Coronary artery (tissue), 2 donors: Measurements from ENCODE around the gene GNPNAT1.
"Not testable (repeated sequence)": the region's sequence is repeated elsewhere in the genome, so short reads cannot be mapped to it uniquely, and the experiment has no call there.

Experiments used
- DNase-seq: peaks from one replicate; pipeline ENCODE4 v3.0.0-alpha.2; 2017; ENCODE audit warnings: low spot score
- H3K27ac ChIP-seq, 2 donors: fragments of 200-600 bp; sonication (generic); one replicate each; pipeline ENCODE4 v1.5.1; 2016 to 2019
- H3K4me3 ChIP-seq: fragments of 200-600 bp; sonication (generic); 2 replicates; pipeline ENCODE4 v1.5.1; 2016; ENCODE audit warnings: mild to moderate bottlenecking, moderate library complexity
- TF ChIP-seq, protein P1 (sequence below): fragments of 200-600 bp; sonication (generic); IDR thresholded peaks from one replicate; pipeline ENCODE4 v1.5.1; 2019; ENCODE audit warnings: antibody characterized with exemption

The GNPNAT1 gene

DNA sequence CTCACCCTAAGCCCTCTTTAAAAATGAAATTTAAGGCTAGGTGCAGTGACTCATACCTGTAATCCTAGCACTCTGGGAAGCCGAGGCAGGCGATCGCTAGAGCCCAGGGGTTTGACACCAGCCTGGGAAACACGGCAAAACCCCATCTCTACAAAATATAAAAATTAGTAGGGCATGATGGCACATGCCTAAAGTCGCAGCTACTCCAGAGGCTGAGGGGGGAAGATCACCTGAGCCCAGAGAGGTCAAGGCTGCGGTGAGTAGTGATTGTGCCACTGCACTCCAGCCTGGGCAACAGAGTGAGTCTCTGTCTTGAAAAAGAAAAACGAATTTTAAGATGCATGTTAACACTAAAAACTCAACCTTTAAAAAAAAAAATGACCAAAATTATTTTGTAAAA, 12.7 kb downstream of the GNPNAT1 start:
- TF ChIP-seq, protein P1, sequence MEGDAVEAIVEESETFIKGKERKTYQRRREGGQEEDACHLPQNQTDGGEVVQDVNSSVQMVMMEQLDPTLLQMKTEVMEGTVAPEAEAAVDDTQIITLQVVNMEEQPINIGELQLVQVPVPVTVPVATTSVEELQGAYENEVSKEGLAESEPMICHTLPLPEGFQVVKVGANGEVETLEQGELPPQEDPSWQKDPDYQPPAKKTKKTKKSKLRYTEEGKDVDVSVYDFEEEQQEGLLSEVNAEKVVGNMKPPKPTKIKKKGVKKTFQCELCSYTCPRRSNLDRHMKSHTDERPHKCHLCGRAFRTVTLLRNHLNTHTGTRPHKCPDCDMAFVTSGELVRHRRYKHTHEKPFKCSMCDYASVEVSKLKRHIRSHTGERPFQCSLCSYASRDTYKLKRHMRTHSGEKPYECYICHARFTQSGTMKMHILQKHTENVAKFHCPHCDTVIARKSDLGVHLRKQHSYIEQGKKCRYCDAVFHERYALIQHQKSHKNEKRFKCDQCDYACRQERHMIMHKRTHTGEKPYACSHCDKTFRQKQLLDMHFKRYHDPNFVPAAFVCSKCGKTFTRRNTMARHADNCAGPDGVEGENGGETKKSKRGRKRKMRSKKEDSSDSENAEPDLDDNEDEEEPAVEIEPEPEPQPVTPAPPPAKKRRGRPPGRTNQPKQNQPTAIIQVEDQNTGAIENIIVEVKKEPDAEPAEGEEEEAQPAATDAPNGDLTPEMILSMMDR: no peak
- no peak for DNase-seq
- no peak overlapping the region for H3K27ac ChIP-seq
- H3K4me3 ChIP-seq: no peak overlapping the region

DNA sequence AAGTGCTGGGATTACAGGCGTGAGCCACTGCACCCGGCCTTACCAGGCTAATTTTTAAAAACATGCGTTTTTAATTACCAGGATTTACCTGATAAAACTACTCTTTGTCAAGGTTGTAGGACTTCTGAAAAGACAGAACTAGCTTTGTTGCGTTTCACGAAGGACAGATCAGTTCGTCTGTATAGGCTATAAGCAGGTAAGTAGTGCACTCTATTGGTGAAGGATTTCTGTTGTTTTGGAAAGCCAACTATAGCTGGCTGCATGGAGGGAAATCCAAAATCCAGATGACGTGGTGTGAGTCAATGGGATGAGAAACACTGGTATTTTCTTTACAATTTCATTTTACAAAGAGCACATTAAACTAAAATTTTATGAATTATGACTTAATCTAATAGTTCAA, 14.6 kb downstream of the GNPNAT1 start:
- TF ChIP-seq, protein P1: no peak
- no peak overlapping the region for H3K4me3 ChIP-seq
- no peak for DNase-seq
- H3K27ac ChIP-seq: no peak overlapping the region

DNA sequence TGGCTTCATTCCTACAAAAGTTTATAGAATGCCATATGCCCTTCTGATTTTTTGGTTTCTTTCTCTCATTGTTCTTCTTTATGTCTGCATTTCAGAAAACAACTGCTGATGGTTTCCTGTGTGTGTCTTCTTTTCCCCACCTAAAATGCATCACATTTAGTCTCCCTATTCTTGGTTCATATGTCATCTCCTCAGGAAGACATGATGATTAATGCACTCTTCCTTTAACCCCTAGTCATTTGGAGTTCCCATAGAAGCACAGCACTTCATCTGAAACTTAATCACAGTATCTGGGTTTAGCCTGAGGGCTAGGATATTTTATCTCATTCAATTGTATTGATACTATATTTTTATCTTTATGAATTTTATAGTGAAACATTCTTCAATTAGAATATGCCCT, 21.5 kb downstream of the GNPNAT1 start:
- DNase-seq: no peak
- Histone ChIP-seq H3K4me3 (no peak overlapping the region), H3K27ac (no peak overlapping the region)
- TF ChIP-seq, protein P1: no peak

DNA sequence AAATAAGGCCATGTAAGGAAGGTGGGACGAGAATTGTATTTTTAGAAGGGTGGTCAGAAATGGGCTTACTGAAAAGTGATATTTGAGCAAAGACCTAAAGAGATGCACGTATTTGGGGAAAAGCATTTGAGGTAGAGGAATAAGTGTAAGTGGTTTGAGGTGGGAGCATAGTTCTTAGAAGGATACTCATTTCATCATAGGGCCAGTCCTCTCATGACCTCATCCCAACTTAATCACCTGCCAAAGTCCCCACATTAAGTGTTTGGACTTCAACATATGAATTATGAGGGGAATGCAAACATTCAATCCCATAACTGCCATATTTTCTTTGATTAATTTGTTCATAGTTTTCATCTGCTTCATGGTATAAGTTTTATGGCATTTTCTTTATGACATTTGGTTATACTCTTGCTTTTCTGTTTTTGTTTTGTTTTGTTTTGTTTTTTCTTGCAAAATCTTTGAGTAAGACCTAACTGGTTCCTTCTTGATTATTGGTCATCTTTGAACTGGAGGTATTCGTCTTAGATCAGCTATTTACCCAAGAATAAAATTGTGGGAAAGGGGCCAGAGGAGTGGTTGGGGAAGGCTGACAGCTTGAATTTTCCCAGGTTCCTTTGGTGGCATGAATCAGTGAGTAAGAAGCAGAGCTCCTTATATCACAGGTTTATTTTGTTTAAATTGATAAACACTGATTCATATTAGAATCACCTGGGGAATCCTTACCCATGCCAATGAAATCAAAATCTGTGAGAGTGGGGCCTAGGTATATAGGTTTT, 24.2 kb downstream of the GNPNAT1 start:
- TF ChIP-seq, protein P1: no peak
- H3K4me3 ChIP-seq: no peak overlapping the region
- H3K27ac ChIP-seq: no peak overlapping the region
- DNase-seq: no peak

DNA sequence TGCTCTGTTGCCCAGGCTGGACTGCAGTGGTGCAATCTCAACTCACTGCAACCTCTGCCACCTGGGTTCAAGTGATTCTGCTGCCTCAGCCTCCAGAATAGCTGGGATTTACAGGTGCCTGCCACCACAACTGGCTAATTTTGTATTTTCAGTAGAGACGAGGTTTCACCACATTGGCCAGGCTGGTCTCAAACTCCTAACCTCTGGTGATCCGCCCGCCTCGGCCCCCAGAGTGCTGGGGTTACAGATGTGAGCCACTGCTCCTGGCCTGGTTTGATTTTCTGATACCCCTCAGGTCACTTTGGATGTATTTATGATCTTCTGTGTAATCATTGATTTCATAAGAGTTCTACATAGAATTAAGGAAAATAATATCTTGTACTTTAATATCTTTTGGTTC, 28.5 kb downstream of the GNPNAT1 start:
- not testable (repeated sequence) for H3K27ac ChIP-seq, H3K4me3 ChIP-seq, DNase-seq

DNA sequence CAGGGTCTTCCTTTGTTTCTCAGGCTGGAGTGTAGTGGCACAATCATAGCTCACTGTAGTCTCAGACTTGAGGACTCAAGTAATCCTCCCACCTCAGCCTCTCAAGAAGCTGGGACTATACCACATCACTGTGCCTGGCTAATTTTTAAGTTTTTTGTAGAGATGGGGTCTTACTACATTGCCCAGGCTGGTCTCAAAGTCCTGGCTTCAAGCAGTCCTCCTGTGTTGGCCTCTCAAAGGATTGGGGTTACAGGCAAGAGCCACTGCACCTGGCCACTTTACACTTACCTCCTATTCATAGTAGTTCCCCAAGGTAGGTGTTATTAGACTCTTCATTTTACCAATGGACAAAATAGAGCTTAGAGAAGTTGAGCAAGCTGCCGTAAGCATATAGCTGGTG, 32.3 kb downstream of the GNPNAT1 start:
- H3K4me3 ChIP-seq: no peak overlapping the region
- no peak for DNase-seq
- TF ChIP-seq, protein P1: no peak
- no peak overlapping the region for H3K27ac ChIP-seq

DNA sequence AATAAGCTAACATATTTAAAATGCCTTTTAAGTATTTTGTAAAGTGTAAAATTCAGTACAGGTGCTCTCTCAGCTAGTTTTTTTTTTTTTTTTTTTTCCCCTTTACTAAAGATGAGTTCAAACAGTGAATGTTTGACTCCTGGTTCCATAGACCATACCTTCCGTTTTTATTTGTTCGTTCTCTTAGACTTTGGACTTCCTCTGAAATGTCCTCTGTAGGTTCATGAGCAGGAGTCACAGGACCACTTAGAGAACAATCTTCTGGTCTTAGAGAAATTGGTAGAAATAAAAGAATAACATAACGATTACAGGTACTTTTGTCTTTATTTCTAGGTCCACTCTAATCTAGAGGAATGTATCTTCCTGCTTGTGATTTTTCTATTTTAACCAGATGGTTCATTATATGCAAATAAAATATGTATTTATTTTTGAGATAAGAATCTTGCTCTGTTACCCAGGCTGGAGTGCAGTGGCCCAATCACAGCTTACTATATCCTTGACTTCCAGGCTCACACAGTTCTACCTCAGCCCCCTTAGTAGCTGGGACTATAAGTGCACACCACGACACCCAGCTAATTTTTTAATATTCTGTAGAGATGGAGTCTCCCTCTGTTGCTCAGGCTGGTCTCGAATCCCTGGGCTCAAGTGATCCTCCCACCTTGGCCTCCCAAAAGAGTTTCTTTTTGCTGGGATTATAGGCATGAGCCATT, 35.6 kb downstream of the GNPNAT1 start:
- DNase-seq: no peak
- TF ChIP-seq, protein P1: no peak
- no peak overlapping the region for H3K27ac ChIP-seq
- H3K4me3 ChIP-seq: no peak overlapping the region
